Lower leg skin (tissue), 4 donors: ENCODE measurements around the gene SPECC1L. TPM values are rescaled to one million over a fixed set of nuclear protein-coding genes. Genes with fewer than 3 reads are reported as not detected.

Experiments
- DNase-seq, 2 donors: peaks; one replicate each; pipeline ENCODE4 v3.0.0-alpha.2; 2019; ENCODE audit warnings: low spot score in 2 of 2
- H3K4me3 ChIP-seq: fragments of 200-600 bp; sonication (generic); 2 replicates; pipeline ENCODE4 v1.5.1; 2017; ENCODE audit warnings: mild to moderate bottlenecking, low read depth; ENCODE audit not compliant: poor library complexity, severe bottlenecking
- CTCF ChIP-seq, 3 donors: fragments of 450-650 bp; IDR thresholded peaks; one replicate each; pipeline ENCODE4 v1.5.1; 2016; ENCODE audit warnings: antibody characterized with exemption in 3 of 3, mild to moderate bottlenecking in 3 of 3, moderate library complexity in 2 of 3
- POLR2A ChIP-seq, 2 donors: fragments of 450-650 bp; IDR thresholded peaks; one replicate each; pipeline ENCODE4 v1.6.1; 2016 to 2017; ENCODE audit warnings: antibody characterized with exemption in 2 of 2, mild to moderate bottlenecking in 1 of 2, moderate library complexity in 1 of 2
- WGBS, 2 donors: methylation state at CpG; one replicate each; pipeline ENCODE4 v1.1.5; 2018; 5-methylcytosine and 5-hydroxymethylcytosine counted together
- intact Hi-C: fragments of 100-400 bp; cut with DNase I; formaldehyde crosslinking; loops from one replicate; pipeline ENCODE4 v1.15.0; 2023; ENCODE audit warnings: low total_unique reads
- total RNA-seq, 4 donors: library from RNA; depleted of rRNA; stranded (reverse); fragments of >200 nt; gene quantifications; one replicate each; pipeline ENCODE4 v1.1.0, GENCODE V29; 2016

SPECC1L gene
- total RNA-seq, 4 donors from 2014 or later, result 17.6 to 30.6 (median 23.3) TPM

- TF ChIP-seq CTCF (IDR thresholded peaks at IDR 0.05) (no peak), POLR2A (IDR thresholded peaks at IDR 0.05) (no peak)
- no peak for DNase-seq
- WGBS, 2 donors, result 74 to 76% methylated on average over 7 of the region's 7 CpGs
- intact Hi-C loops, result no loop called here
- H3K4me3 ChIP-seq, result no peak overlapping the region
Measured at GRCh38 chr22:24408630-24409029, 138.0 kb downstream of the SPECC1L start.

GRCh38 chr22:24409707-24410106 is 139.1 kb downstream of the SPECC1L start:
- no peak for DNase-seq
- intact Hi-C loops, result no loop called here
- TF ChIP-seq CTCF (IDR thresholded peaks at IDR 0.05), result no peak
- no peak for TF ChIP-seq POLR2A (IDR thresholded peaks at IDR 0.05)
- no peak overlapping the region for H3K4me3 ChIP-seq
- WGBS, 2 donors, result 89 to 92% methylated on average over 9 of the region's 9 CpGs

- intact Hi-C loops, result no loop called here
- H3K4me3 ChIP-seq, result no peak overlapping the region
- no peak for DNase-seq
- WGBS, 2 donors, result 86 to 91% methylated on average over 7 to 8 of the region's 8 CpGs
- TF ChIP-seq CTCF (IDR thresholded peaks at IDR 0.05) (no peak), POLR2A (IDR thresholded peaks at IDR 0.05) (no peak)
Measured at GRCh38 chr22:24410110-24410856, 139.7 kb downstream of the SPECC1L start.

GRCh38 chr22:24411256-24412004 is 140.8 kb downstream of the SPECC1L start:
- intact Hi-C loops, result no loop called here
- WGBS, 2 donors, result 86 to 96% methylated on average over 10 of the region's 10 CpGs

GRCh38 chr22:24412274-24412673 is 141.6 kb downstream of the SPECC1L start:
- 79 to 85% methylated on average over 7 of the region's 7 CpGs for WGBS, 2 donors
- DNase-seq, result peak in 1 of 2 donors; percentile 70
- H3K4me3 ChIP-seq, result no peak overlapping the region
- intact Hi-C loops, result no loop called here
- no peak for TF ChIP-seq POLR2A (IDR thresholded peaks at IDR 0.05)
- no peak for TF ChIP-seq CTCF (IDR thresholded peaks at IDR 0.05)

More at GRCh38 chr22:24411256-24412004, 140.8 kb downstream of the SPECC1L start:
- TF ChIP-seq CTCF (IDR thresholded peaks at IDR 0.05) (no peak), POLR2A (IDR thresholded peaks at IDR 0.05) (no peak)
- no peak overlapping the region for H3K4me3 ChIP-seq
- DNase-seq, result peak in 1 of 2 donors; percentile 54
